ENCODE results near the gene DVL1.

DVL1 gene

DNA sequence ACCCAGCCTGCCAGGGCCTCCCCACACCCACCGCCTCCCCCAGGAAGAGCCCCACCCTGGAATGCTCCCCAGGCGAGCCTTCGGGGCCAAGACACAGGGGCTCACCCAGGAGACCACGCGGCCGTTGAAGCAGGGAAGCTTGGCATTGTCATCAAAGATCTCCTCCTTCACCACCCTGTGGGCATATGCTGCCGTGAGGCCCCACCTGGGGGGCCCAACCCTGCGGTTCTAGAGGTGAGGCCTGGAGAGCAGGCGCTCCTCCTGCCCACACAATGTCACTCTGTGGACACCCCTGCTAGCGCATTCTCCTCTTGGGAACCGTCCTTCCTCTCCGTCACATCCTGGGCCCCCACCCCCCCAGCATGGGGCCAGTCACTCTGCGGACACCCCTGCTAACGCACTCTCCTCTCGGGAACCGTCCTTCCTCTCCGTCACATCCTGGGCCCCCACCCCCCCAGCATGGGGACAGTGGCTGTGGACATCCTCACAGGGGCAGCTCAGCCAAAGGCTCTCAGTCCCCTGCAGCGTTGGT is 6.6 kb downstream of the DVL1 start:
- in situ Hi-C loops (cut with HindIII; ENCODE audit: low sequenced_read_pairs) = no loop called here

DNA sequence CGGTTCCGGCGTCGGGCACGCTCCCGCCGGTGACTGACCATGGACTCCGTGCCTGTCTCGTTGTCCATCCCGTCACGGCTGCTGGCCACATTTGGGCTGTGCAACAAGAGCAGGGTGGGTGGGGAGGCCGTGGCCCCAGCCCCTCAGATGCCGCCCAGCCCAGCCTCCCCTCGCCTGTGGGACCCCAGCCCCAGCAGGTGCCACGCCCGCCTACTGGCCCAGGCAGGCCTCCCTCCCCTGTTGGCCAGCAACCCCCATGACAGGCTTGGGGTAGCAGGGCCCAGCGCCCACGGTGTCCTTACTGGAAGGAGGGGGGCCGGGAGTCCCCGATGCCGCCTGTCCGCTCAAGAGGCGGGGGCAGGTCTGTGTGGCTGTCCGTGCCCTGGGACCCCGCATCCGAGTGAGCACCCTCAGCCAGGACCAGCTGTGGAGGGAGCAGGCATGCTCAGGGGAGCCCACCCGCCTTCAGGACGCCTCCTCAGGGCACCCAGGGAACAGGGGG is 7.1 kb downstream of the DVL1 start:
- in situ Hi-C loops (cut with HindIII; ENCODE audit: low sequenced_read_pairs) = no loop called here

DNA sequence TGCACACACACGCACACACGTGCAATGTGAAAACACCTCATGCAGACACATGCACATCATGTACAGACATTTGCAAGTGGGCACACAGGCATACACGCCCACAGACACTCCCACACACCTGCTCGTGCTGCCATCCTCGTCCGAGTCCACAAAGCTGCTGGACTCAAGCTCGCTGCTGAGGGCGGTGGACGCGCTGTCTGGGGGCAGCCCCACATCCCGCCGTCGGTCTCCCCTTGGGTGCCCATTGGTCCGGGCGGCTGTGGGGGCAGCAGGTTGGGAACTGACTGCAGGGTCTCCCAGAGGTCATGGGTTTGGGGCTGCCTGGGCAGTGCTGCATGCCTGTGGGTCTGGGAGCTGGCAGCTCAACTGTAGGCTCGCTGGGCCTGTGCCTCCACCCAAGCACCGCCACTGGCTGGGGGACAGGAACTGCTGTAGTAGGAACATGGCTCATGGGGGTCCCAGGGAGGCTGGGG is 7.6 kb downstream of the DVL1 start:
- in situ Hi-C loops (cut with HindIII; ENCODE audit: low sequenced_read_pairs) = no loop called here

- in situ Hi-C loops (cut with HindIII; ENCODE audit: low sequenced_read_pairs) = no loop called here
Measured at GRCh38 chr1:1340791-1341548, 8.2 kb downstream of the DVL1 start.

GRCh38 chr1:1340185-1340584 is 9.0 kb downstream of the DVL1 start:
- in situ Hi-C loops (cut with HindIII; ENCODE audit: low sequenced_read_pairs) = no loop called here

- in situ Hi-C loops (cut with HindIII; ENCODE audit: low sequenced_read_pairs) = no loop called here
Measured at GRCh38 chr1:1338278-1338677, 10.9 kb downstream of the DVL1 start.

DNA sequence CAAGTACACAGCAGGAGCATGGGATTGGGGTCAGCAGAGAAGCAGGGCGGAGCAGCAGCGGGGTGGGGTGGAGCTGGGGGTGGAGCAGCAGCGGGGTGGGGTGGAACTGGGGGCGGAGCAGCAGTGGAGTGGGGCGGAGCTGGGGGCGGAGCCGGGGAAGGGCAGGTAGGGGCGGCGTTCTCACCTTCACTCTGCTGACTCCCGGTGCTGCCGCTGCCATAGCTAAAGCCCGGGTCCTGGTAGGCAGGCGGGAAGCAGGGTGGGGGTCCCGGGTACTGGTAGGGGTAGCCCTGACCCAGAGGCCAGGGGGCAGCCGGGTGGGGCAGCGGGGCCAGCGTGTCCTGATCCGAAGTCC is 11.4 kb downstream of the DVL1 start:
- in situ Hi-C loops (cut with HindIII; ENCODE audit: low sequenced_read_pairs) = no loop called here

- in situ Hi-C loops (cut with HindIII; ENCODE audit: low sequenced_read_pairs) = no loop called here
Measured at GRCh38 chr1:1336931-1337792, 12.1 kb downstream of the DVL1 start.

DNA sequence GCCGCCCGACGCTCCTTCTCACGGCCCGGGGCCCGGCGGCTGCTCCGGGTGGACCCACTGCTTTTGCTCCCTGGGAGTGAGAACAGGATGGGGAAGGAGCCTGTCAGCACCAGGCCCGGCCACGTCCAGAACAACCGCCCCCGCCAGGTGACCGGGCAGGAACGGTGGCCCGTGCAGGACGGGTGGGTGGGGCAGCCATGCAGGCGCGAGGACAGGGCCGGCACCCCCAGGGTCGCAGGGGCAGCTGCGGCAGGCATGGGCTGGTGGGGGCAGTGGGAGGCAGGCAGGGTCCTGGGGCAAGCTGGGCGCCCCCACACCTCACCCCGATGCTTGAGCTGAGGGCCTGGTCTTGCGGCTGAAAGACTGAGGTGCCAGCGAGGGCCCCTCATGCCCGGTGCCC is 12.8 kb downstream of the DVL1 start:
- in situ Hi-C loops (cut with HindIII; ENCODE audit: low sequenced_read_pairs) = no loop called here

DNA sequence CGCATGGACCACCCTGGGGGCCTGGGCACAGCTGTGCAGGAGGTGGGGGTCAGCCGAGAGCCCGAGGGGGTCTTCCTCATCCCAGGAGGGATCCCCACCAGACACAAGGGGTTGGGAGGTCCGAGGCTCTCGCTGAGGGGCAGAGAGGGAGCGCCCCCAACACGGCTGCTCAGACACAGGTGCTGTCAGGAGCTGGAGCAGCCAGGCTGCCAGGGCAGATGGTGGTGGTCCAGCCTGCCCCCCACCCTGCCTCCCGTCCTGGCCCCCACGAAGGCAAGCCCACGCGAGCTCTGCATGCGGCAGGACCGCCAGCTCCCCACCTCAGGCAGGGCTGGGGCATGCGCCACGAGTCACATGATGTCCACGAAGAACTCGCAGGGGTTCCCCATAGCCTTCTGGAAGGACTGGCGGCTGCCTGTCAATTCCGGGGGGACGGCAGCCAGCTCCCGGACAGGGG is 13.4 kb downstream of the DVL1 start:
- in situ Hi-C loops (cut with HindIII; ENCODE audit: low sequenced_read_pairs) = no loop called here

DNA sequence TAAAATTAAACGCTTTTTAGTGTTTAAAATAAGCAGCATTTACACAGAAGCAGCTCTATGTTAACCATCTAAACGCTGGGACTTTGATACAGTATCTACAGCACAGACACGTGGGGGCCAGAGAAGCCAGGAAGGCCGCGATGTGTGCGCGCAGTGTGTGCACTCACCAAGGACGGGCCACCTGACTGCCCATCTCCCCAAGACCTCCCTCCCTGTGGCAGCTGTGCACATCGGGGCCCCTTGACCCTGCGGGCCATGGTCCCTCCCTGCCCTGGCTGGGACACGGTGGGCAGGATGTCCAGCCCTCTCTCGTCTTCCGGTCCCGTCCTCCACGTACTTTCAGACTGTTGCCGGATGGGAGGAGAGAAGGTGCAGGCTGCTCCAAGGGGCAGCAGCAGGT is 13.9 kb downstream of the DVL1 start:
- in situ Hi-C loops (cut with HindIII; ENCODE audit: low sequenced_read_pairs) = no loop called here

- in situ Hi-C loops (cut with HindIII; ENCODE audit: low sequenced_read_pairs) = no loop called here
Measured at GRCh38 chr1:1334835-1335234, 14.4 kb downstream of the DVL1 start.

GRCh38 chr1:1333551-1334241 is 15.5 kb downstream of the DVL1 start:
- in situ Hi-C loops (cut with HindIII; ENCODE audit: low sequenced_read_pairs) = no loop called here

DNA sequence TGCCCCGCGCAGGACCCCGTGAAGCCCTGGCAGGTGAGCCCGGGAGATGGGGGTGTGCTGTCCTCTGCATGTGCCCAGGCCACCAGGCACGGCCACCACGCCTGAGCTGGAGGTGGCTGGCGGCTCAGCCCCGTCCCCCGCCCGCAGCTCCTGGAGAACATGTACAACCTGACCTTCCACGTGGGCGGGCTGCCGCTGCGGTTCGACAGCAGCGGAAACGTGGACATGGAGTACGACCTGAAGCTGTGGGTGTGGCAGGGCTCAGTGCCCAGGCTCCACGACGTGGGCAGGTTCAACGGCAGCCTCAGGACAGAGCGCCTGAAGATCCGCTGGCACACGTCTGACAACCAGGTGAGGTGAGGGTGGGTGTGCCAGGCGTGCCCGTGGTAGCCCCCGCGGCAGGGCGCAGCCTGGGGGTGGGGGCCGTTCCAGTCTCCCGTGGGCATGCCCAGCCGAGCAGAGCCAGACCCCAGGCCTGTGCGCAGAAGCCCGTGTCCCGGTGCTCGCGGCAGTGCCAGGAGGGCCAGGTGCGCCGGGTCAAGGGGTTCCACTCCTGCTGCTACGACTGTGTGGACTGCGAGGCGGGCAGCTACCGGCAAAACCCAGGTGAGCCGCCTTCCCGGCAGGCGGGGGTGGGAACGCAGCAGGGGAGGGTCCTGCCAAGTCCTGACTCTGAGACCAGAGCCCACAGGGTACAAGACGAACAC is 16.3 kb downstream of the DVL1 start:
- in situ Hi-C loops (cut with HindIII; ENCODE audit: low sequenced_read_pairs) = no loop called here

DNA sequence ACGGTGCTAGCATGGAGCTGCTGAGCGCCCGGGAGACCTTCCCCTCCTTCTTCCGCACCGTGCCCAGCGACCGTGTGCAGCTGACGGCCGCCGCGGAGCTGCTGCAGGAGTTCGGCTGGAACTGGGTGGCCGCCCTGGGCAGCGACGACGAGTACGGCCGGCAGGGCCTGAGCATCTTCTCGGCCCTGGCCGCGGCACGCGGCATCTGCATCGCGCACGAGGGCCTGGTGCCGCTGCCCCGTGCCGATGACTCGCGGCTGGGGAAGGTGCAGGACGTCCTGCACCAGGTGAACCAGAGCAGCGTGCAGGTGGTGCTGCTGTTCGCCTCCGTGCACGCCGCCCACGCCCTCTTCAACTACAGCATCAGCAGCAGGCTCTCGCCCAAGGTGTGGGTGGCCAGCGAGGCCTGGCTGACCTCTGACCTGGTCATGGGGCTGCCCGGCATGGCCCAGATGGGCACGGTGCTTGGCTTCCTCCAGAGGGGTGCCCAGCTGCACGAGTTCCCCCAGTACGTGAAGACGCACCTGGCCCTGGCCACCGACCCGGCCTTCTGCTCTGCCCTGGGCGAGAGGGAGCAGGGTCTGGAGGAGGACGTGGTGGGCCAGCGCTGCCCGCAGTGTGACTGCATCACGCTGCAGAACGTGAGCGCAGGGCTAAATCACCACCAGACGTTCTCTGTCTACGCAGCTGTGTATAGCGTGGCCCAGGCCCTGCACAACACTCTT is 17.0 kb downstream of the DVL1 start:
- in situ Hi-C loops (cut with HindIII; ENCODE audit: low sequenced_read_pairs) = no loop called here

DNA sequence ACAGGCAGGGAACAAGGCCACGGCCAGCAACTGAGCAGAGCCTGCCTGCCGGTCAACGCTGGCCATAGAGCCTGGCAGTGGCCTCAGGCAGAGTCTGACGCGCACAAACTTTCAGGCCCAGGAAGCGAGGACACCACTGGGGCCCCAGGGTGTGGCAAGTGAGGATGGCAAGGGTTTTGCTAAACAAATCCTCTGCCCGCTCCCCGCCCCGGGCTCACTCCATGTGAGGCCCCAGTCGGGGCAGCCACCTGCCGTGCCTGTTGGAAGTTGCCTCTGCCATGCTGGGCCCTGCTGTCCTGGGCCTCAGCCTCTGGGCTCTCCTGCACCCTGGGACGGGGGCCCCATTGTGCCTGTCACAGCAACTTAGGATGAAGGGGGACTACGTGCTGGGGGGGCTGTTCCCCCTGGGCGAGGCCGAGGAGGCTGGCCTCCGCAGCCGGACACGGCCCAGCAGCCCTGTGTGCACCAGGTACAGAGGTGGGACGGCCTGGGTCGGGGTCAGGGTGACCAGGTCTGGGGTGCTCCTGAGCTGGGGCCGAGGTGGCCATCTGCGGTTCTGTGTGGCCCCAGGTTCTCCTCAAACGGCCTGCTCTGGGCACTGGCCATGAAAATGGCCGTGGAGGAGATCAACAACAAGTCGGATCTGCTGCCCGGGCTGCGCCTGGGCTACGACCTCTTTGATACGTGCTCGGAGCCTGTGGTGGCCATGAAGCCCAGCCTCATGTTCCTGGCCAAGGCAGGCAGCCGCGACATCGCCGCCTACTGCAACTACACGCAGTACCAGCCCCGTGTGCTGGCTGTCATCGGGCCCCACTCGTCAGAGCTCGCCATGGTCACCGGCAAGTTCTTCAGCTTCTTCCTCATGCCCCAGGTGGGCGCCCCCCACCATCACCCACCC is 17.9 kb downstream of the DVL1 start, which contains the start of gene TAS1R3:
Gene TAS1R3, plus strand, starts transcription at position 213 of the 898 bp plus-strand sequence. Its CDS starts 66 bp downstream, at position 279.
- in situ Hi-C loops (cut with HindIII; ENCODE audit: low sequenced_read_pairs) = no loop called here

DNA sequence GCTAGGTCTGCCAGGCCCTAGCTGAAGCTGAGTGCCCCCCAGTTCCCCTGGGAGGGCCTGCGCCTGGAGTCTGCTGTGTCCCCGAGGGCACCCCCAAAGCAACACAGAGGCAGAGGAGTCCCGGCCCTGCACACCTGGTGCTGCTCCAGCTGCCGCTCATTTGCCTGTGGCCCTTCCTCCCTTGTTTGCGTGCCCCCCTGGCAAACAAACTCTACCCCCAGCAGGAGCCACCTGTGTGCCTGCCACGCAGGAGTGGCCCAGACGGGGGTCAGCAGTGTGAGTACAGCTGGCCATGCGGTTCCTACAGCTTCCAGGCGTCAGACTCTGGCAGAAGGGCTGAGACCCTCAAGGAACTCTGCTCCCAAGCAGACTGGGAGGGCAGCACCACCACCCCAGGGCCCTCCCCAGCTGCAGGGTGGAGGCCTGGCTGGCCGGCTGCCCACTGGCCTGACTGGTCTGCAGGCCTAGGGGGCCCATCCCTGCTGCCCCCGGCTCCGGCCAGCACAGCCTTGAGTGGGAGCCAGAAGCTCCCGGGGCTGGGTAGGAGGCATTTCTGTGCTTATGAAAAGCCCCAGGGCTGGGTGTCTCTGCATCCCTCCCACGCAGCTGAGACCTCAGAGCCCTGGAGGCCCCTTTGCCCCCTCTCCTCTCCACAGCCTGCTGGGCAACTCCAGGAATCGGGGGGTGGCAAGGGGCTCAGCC is 18.7 kb downstream of the DVL1 start:
- in situ Hi-C loops (cut with HindIII; ENCODE audit: low sequenced_read_pairs) = no loop called here
